Activated CD8-positive, alpha-beta T cell treated with anti-CD3 and anti-CD28 coated beads, Interleukin-2, amount 10 ng/mL, durations not matched to agents 7 days and 5 days (primary cell): Measurements from ENCODE around the gene SLC25A5. TPM values are rescaled to one million over a fixed set of nuclear protein-coding genes. Genes with fewer than 3 reads are reported as not detected.
"Not testable (repeated sequence)": the region's sequence is repeated elsewhere in the genome, so short reads cannot be mapped to it uniquely, and the experiment has no call there.

Experiments
- ATAC-seq: fragments of 150-1000 bp; cut with Tn5 transposase; one replicate; pipeline ENCODE4 v1.10.0; 2021; ENCODE audit warnings: moderate library complexity
- CTCF ChIA-PET: fragments of 350-600 bp; sonication (Branson Sonifier 250); formaldehyde crosslinking; loops from one replicate; lab custom pipeline; 2021; ENCODE audit warnings: antibody characterized with exemption; lab: Charles Lee
- POLR2A ChIA-PET: fragments of 350-600 bp; sonication (Branson Sonifier 250); formaldehyde crosslinking; loops from one replicate; lab custom pipeline; 2021; ENCODE audit warnings: antibody characterized with exemption; lab: Charles Lee
- DNase-seq: peaks from one replicate; pipeline ENCODE4 v3.0.0-alpha.2; 2020
- H3K27ac Mint-ChIP-seq: one replicate; pipeline ENCODE4 v1.8.0; 2021; ENCODE audit warnings: mild to moderate bottlenecking, mixed read lengths
- H3K27me3 Mint-ChIP-seq: one replicate; pipeline ENCODE4 v1.8.0; 2021; ENCODE audit warnings: low read depth, mixed read lengths
- H3K36me3 Mint-ChIP-seq: one replicate; pipeline ENCODE4 v1.8.0; 2021; ENCODE audit warnings: low read depth, mixed read lengths
- H3K4me1 Mint-ChIP-seq: one replicate; pipeline ENCODE4 v1.8.0; 2021; ENCODE audit warnings: low read depth, mixed read lengths
- H3K4me3 Mint-ChIP-seq: one replicate; pipeline ENCODE4 v1.8.0; 2021; ENCODE audit warnings: mild to moderate bottlenecking, mixed read lengths
- H3K9me3 Mint-ChIP-seq: one replicate; pipeline ENCODE4 v1.8.0; 2022; ENCODE audit warnings: mixed read lengths; ENCODE audit not compliant: insufficient read depth
- total RNA-seq, 2 experiments: library from RNA; stranded (reverse); gene quantifications; one replicate each; pipeline ENCODE4 v1.2.3, GENCODE V29; 2021

SLC25A5 gene
- total RNA-seq, 2 experiments from 2014 or later: 557 to 572 TPM

DNA sequence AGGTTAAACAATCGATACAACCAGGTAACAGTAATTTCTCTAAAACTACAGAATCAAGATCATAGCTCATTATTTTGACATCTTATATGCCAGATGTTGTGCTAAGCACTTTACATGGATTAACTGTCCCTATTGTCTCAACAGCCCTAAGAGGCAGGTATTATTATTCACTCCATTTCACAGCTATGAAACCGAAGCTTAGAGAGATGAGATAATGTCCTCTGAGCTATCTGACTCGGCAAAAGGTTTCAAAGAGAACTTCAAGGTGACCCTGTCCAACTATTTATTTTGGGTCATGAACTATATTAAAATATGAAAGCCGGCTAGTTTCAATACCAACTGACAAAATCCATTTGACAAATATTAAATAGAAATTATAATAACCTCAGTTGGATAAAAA is 10.3 kb downstream of the SLC25A5 start:
- ChIA-PET POLR2A (interaction anchor here (1.2 kb wide), 1 partner anchor 10 kb away, joined by 5 read pairs; the partner anchor contains the start of gene SLC25A5), CTCF (interaction anchor here (1.6 kb wide), 1 partner anchor 9 kb away, joined by 9 read pairs; no protein-coding TSS in a partner anchor)
- no peaks in the 10 kb centered on the region for H3K27me3 Mint-ChIP-seq
- H3K27ac Mint-ChIP-seq: no peak overlapping the region
- DNase-seq (no peak), ATAC-seq (no peak)
- H3K4me1 Mint-ChIP-seq: peaks cover 11% of the 10 kb centered on the region
- H3K9me3 Mint-ChIP-seq: no peaks in the 10 kb centered on the region
- H3K36me3 Mint-ChIP-seq: no peaks in the 10 kb centered on the region
- no peak overlapping the region for H3K4me3 Mint-ChIP-seq

DNA sequence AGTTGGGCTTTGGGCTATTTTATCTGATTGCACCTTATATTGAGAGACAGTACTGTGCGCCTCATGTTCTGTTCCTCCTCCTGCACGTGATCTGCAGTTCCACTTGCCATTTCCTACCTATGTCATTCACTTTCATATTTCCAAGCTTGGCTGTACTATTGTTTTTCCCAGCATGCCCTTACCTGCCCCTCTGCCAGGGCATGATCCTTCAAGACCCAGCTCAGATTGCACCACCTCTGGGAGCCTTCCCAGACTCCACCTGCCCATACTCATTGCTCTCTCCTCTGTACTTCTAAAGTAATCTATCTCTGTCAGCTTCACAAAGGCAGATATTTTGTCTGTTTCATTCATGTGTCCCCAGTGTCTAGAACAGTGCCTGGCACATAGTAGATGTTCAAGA is 11.6 kb downstream of the SLC25A5 start:
- no peaks in the 10 kb centered on the region for H3K36me3 Mint-ChIP-seq
- ATAC-seq (no peak), DNase-seq (no peak)
- no peak overlapping the region for H3K4me3 Mint-ChIP-seq
- no peaks in the 10 kb centered on the region for H3K9me3 Mint-ChIP-seq
- CTCF ChIA-PET: no interaction called here
- POLR2A ChIA-PET: interaction anchor here (0.6 kb wide), 1 partner anchor 12 kb away, joined by 3 read pairs; the partner anchor contains the start of gene SLC25A5
- H3K4me1 Mint-ChIP-seq: peaks cover 11% of the 10 kb centered on the region
- no peak overlapping the region for H3K27ac Mint-ChIP-seq
- no peaks in the 10 kb centered on the region for H3K27me3 Mint-ChIP-seq

DNA sequence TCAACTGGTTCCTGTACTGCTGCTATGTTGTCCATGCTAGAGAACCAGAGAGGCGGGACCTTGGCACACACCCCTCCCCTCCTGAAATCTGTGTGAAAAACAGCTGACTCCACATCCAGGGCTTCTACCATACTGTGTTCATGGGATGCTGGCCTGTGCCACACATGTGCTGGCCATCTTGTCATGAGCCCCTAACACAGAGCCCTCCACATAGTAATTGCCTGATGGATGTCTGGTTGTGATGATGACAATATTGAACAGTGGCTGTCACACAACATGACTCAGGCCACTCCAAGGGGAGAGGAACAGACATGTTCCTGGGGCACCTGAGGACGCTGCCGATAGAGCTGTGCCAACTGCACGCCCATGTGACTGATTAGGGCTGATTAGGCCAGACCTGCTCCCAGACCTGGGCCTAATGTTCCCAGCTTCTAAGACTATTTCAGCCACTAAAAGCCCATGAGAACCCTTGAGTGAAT is 13.1 kb downstream of the SLC25A5 start:
- POLR2A ChIA-PET: interaction anchor here (0.8 to 1.4 kb wide), 3 partner anchors 10 to 31 kb away, joined by 3 to 4 read pairs (median 4); no protein-coding TSS in a partner anchor
- CTCF ChIA-PET: interaction anchor here (1.8 to 3.7 kb wide), 2 partner anchors 12 to 15 kb away, joined by 17 to 39 read pairs; partner anchors contain the start of gene SLC25A5

DNA sequence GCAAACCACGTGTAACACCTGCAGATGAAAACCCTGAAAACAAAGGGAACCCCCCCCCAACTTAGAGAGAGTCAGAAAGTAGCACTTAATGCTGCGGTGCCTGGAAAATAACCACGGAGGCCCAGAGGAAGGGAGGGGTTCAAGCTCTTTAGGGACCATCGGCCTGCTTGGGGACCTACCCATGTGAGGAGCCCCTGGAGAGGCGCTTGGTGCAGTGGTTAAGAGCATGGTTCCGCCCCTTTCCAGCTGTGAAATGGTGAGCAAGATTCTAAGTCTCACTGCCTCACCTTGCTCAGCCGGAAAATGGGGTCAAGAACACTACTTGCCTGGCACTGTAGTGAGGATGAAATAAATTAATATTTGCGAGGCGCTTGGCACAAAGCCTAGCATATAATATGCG is 13.8 kb downstream of the SLC25A5 start:
- POLR2A ChIA-PET: interaction anchor here (0.8 to 1.2 kb wide), 2 partner anchors 11 to 30 kb away, joined by 4 read pairs; no protein-coding TSS in a partner anchor
- Mint-ChIP-seq H3K36me3 (no peaks in the 10 kb centered on the region), H3K4me3 (peak overlapping the region; percentile 67), H3K4me1 (peaks cover 14% of the 10 kb centered on the region), H3K9me3 (no peaks in the 10 kb centered on the region), H3K27me3 (no peaks in the 10 kb centered on the region), H3K27ac (peak overlapping the region; percentile 67)
- DNase-seq (no peak), ATAC-seq (peak; percentile 14)
- CTCF ChIA-PET: interaction anchor here (1.0 to 3.7 kb wide), 8 partner anchors 9 to 406 kb away, joined by 3 to 39 read pairs (median 5); partner anchors contain the start of gene SLC25A5

More for the DNA sequence above, 13.1 kb downstream of the SLC25A5 start:
- Mint-ChIP-seq H3K27me3 (no peaks in the 10 kb centered on the region), H3K9me3 (no peaks in the 10 kb centered on the region), H3K4me1 (peaks cover 11% of the 10 kb centered on the region), H3K27ac (no peak overlapping the region), H3K36me3 (no peaks in the 10 kb centered on the region), H3K4me3 (no peak overlapping the region)
- ATAC-seq (no peak), DNase-seq (no peak)

DNA sequence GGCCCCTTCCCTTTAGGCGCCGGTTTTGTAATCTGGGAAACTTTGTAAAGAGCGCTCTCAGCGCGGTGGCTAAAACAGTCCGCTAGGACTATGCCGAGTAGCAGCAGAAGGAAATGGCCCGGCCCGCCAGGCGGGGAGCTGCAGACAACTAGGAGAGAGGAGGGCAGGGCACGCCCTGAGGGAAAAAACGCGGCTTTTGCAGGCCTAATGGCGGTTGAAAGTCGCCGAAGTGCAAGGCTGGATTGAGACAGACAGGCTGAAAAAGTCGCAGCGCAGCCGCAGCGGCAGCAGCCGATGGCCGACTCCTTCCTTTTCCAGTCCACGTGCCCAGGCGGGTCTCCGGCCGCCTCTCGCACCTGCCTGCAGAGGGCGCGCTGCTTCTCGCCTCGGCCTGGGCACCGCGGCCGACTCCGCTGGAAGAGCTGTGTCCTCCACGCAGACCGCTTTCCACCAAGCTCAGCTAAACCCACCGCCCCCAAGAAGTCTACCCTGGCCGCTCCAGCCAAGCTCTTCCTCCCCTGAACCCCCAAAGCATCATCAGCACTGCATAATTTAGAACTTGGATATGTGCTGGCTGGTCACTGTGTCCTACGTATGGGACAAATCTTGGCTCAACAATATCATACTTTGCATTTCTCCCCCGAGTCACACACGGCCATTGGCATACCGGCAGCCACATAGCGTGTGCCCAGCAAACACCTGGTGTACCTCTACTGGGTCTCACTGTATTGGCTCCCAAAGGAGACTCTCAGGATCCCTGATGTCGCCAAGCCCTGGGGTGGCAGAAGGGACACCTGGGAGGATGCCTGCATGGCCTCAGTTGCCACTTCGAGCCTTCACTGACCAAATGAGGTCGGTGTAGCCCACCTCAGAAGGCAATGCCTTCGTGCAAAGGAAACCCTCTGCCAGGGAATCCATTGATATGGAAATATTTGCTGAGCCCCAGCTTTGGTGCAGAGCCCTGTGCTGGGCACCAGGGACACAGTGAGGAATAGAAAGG is 14.5 kb downstream of the SLC25A5 start:
- no peaks in the 10 kb centered on the region for H3K27me3 Mint-ChIP-seq
- ChIA-PET POLR2A (no interaction called here), CTCF (interaction anchor here (0.6 to 3.7 kb wide), 11 partner anchors 8 to 405 kb away, joined by 3 to 39 read pairs (median 4); partner anchors contain the start of genes SLC25A5 and SOWAHD)
- H3K4me1 Mint-ChIP-seq: peaks cover 14% of the 10 kb centered on the region
- no peaks in the 10 kb centered on the region for H3K9me3 Mint-ChIP-seq
- peak overlapping the region; percentile 67 for H3K4me3 Mint-ChIP-seq
- DNase-seq: peak; percentile 70
- H3K36me3 Mint-ChIP-seq: no peaks in the 10 kb centered on the region
- H3K27ac Mint-ChIP-seq: peak overlapping the region; percentile 67
- ATAC-seq: peak; percentile 94

DNA sequence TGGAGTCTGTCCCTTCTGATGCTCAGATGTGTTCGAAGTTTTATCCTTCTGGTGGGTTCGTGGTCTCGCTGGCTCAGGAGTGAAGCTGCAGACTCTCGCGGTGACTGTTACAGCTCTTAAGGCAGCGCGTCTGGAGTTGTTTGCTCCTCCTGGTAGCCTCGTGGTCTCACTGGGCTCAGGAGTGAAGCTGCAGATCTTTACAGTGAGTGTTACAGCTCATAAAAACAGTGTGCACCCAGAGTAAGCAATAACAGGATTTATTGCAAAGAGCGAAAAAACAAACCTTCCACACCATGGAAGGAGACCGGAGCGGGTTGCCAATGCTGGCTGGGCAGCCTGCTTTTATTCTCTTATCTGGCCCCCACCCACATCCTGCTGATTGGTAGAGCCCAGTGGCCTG is 18.5 kb downstream of the SLC25A5 start:
- DNase-seq (no peak), ATAC-seq (no peak)
- no peaks in the 10 kb centered on the region for H3K27me3 Mint-ChIP-seq
- no peak overlapping the region for H3K4me3 Mint-ChIP-seq
- CTCF ChIA-PET: interaction anchor here (1.2 kb wide), 1 partner anchor 293 kb away, joined by 3 read pairs; no protein-coding TSS in a partner anchor
- H3K4me1 Mint-ChIP-seq: peaks cover 14% of the 10 kb centered on the region
- no peaks in the 10 kb centered on the region for H3K36me3 Mint-ChIP-seq
- POLR2A ChIA-PET: no interaction called here
- no peaks in the 10 kb centered on the region for H3K9me3 Mint-ChIP-seq
- no peak overlapping the region for H3K27ac Mint-ChIP-seq

DNA sequence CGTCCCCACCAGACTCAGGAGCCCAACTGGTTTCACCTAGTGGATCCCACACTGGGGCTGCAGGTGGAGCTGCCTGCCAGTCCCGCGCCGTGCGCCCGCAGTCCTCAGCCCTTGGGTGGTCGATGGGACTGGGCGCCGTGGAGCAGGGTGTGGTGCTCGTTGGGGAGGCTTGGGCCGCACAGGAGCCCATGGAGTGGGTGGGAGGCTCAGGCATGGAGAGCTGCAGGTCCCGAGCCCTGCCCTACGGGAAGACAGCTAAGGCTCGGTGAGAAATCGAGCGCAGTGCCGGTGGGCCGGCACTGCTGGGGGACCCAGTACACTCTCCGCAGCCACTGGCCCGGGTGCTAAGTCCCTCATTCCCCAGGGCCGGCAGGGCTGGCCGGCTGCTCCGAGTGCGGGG is 19.5 kb downstream of the SLC25A5 start:
- not testable (repeated sequence) for H3K9me3 Mint-ChIP-seq, H3K36me3 Mint-ChIP-seq, ATAC-seq, H3K27me3 Mint-ChIP-seq, H3K27ac Mint-ChIP-seq, H3K4me1 Mint-ChIP-seq, DNase-seq, H3K4me3 Mint-ChIP-seq
- ChIA-PET POLR2A (interaction anchor here (0.7 kb wide), 1 partner anchor 20 kb away, joined by 3 read pairs; the partner anchor contains the start of gene SLC25A5), CTCF (interaction anchor here (2.5 kb wide), 1 partner anchor 25 kb away, joined by 8 read pairs; no protein-coding TSS in a partner anchor)

DNA sequence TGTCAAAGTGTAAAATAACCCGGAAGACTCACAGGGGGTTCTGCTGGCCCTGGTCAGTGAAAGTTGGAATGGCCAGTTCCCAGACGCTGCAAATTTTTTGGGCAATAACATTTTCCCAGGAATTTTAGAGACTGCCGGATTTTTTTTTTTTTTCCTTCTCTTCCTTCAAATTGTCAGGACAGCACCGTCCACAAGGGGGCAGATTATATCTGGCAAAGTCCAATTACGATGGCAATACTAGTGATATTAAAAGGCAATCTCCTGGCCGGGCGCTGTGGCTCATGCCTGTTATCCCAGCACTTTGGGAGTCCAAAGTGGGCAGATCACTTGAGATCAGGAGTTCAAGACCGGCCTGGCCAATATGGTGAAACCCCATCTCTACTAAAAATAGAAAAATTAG is 20.5 kb downstream of the SLC25A5 start:
- Mint-ChIP-seq H3K4me1 (peaks cover 3% of the 10 kb centered on the region), H3K27me3 (no peaks in the 10 kb centered on the region), H3K4me3 (no peak overlapping the region), H3K27ac (no peak overlapping the region), H3K36me3 (no peaks in the 10 kb centered on the region), H3K9me3 (no peaks in the 10 kb centered on the region)
- POLR2A ChIA-PET: no interaction called here
- ATAC-seq (no peak), DNase-seq (peak; percentile 41)
- CTCF ChIA-PET: interaction anchor here (0.6 to 2.5 kb wide), 11 partner anchors 11 to 282 kb away, joined by 3 to 8 read pairs (median 4); no protein-coding TSS in a partner anchor

DNA sequence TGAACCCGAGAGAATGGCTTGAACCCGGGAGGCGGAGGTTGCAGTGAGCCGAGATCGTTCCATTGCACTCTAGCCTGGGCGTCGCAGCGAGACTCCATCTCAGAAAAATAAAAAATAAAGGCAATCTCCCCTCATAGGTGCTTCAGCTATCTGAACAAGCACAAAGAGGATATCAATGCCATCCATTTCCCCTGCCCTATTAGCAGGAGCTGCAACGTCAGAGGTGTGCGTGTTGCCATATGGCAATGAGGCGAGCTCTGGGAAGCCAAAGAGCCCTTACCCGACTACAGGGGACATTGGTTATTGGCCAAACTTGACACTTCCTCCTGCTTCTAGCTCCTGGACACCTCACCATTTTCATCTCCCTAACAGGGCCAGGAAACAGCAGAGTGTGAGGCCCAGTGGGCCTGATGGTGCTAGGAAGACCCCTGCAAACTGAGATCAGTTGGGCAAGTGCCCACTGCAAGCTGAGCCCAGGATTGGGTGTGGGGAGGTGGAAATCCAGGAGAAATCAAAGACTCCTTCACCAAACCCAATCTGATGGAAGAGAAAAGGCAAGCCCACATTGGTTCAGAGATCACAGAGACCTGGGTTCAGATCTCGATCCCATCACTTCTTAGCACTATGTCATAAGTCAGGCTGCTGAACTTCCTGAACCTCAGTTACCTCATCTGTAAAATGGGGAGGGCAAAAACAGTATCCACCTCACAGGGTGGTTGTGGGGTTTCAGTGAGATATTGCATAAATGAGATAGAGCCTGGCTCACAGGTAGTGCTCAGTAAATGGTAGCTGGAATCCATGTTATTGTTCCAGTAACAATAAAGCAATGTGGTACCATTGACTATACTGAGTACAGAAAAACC is 21.2 kb downstream of the SLC25A5 start:
- peaks cover 3% of the 10 kb centered on the region for H3K4me1 Mint-ChIP-seq
- H3K27ac Mint-ChIP-seq: no peak overlapping the region
- no peak overlapping the region for H3K4me3 Mint-ChIP-seq
- ChIA-PET CTCF (interaction anchor here (0.6 to 2.5 kb wide), 9 partner anchors 11 to 281 kb away, joined by 3 to 8 read pairs (median 4); no protein-coding TSS in a partner anchor), POLR2A (no interaction called here)
- H3K9me3 Mint-ChIP-seq: no peaks in the 10 kb centered on the region
- H3K27me3 Mint-ChIP-seq: no peaks in the 10 kb centered on the region
- ATAC-seq (no peak), DNase-seq (no peak)
- H3K36me3 Mint-ChIP-seq: no peaks in the 10 kb centered on the region

DNA sequence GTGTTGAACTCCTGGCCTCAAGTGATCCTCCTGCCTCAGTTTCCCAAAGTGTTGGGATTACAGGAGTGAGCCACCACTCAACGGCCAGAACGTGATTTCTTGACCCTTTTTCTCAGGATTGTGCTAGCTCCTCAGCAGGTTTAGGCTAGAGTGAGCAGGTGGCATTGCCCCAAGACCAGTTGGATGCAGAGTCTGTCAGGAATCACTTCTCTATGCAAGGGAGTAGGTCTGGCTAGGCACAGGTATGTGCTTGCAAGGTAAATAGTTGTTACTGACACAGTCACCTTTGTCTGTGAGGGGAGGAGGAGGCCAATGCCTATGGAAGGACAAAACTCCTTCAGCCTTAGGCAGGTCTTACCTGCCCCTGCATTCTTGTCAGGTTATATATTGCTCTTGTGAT is 24.2 kb downstream of the SLC25A5 start:
- H3K36me3 Mint-ChIP-seq: no peaks in the 10 kb centered on the region
- H3K27me3 Mint-ChIP-seq: no peaks in the 10 kb centered on the region
- ChIA-PET CTCF (interaction anchor here (2.5 kb wide), 1 partner anchor 10 kb away, joined by 12 read pairs; no protein-coding TSS in a partner anchor), POLR2A (no interaction called here)
- DNase-seq (no peak), ATAC-seq (no peak)
- H3K4me3 Mint-ChIP-seq: no peak overlapping the region
- peaks cover 10% of the 10 kb centered on the region for H3K4me1 Mint-ChIP-seq
- H3K9me3 Mint-ChIP-seq: no peaks in the 10 kb centered on the region
- no peak overlapping the region for H3K27ac Mint-ChIP-seq
